ENCODE results near the gene XRN2.

XRN2 gene

DNA sequence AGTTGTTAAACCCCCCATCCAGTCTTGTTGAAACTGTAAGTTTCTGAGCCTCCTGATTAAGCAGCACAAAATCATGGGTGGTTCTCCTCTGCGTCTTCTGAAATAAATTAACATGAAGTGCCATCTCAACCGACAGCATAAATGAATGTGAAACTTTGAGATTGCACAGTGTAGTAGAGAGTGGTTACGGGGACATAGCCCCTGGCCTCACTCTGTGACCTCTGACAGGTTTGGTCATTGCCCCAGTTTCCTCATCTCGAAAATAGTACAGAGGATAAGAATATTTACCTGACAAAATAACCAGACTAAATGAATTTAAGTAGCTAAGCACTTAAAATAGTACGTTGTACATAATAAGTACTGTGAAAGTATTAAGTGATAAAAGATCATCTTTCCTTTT lies 75.1 kb downstream of the XRN2 start:
- H3K4me3 ChIP-seq (ENCODE audit: low read length), result no peak overlapping the region
- TF ChIP-seq, protein P1, sequence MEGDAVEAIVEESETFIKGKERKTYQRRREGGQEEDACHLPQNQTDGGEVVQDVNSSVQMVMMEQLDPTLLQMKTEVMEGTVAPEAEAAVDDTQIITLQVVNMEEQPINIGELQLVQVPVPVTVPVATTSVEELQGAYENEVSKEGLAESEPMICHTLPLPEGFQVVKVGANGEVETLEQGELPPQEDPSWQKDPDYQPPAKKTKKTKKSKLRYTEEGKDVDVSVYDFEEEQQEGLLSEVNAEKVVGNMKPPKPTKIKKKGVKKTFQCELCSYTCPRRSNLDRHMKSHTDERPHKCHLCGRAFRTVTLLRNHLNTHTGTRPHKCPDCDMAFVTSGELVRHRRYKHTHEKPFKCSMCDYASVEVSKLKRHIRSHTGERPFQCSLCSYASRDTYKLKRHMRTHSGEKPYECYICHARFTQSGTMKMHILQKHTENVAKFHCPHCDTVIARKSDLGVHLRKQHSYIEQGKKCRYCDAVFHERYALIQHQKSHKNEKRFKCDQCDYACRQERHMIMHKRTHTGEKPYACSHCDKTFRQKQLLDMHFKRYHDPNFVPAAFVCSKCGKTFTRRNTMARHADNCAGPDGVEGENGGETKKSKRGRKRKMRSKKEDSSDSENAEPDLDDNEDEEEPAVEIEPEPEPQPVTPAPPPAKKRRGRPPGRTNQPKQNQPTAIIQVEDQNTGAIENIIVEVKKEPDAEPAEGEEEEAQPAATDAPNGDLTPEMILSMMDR (IDR thresholded peaks at IDR 0.05; ENCODE audit: insufficient read depth, low read depth, low read length, missing control alignments), result no peak
- DNase-seq (ENCODE audit: low read depth), result no peak

DNA sequence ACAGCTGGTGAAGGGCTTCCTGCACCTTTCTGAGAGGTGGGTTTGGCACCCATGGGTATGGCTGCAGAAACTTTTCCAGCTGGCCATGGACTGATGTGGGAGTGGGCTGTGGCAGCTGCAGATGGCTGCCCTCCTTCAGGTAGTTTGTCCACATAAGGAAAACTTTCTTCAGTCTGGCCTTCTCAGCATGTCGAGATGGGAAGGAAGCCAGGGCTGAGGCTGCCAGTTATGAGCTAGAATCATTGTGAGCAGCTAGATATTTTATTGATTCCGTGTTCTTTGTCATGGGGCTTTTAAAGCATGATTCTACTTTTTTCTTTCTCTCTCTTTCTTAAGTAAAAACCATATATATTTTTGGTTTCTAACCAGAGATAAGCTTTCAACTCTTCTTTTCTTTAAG lies 77.6 kb downstream of the XRN2 start:
- no peak overlapping the region for H3K4me3 ChIP-seq (ENCODE audit: low read length)
- TF ChIP-seq, protein P1 (IDR thresholded peaks at IDR 0.05; ENCODE audit: insufficient read depth, low read depth, low read length, missing control alignments), result no peak
- DNase-seq (ENCODE audit: low read depth), result no peak

DNA sequence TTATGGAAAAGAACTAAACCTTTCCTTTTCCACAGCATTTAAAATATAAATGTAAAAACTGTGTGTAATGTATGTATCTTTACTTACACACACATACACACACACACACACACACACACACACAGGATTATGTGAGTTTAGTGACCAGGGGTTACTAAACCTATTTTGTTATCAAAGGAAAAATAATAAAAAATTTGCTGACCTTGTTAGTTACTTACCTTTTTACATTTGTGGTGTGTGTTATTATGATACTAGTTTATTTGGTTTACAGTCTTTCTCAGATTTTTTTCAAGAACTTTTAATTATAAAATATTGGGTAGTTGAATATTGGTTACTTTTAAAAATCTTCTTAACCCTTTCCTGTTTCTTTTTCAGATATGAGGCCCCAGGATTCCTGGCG lies 78.5 kb downstream of the XRN2 start:
- TF ChIP-seq, protein P1 (IDR thresholded peaks at IDR 0.05; ENCODE audit: insufficient read depth, low read depth, low read length, missing control alignments), result no peak
- no peak overlapping the region for H3K4me3 ChIP-seq (ENCODE audit: low read length)
- no peak for DNase-seq (ENCODE audit: low read depth)

DNA sequence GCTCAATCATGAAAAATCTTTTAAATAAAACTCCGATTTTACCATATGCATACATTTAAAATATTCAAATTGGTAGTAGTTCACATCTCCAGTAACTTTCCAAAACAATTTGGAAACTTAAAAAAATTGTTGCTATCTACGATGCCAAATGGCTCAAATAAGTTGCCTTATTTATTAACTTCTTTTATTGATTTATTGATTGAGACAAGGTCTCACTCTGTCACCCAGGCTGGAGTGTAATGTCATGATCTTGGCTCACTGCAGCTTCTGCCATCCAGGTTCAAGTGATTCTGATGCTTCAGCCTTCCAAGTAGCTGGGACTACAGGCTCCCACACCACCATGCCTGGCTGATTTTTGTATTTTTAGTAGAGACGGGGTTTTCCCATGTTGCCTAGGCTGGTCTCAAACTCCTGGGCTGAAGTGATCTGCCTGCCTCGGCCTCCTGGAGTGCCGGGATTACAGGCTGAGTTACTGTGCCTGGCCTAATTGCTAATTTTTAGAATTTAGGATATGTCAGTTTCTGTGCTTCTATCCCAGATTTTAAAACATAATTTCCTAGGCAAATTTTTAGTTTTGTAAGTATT lies 81.3 kb downstream of the XRN2 start:
- no peak overlapping the region for H3K4me3 ChIP-seq (ENCODE audit: low read length)
- DNase-seq (ENCODE audit: low read depth), result no peak
- TF ChIP-seq, protein P1 (IDR thresholded peaks at IDR 0.05; ENCODE audit: insufficient read depth, low read depth, low read length, missing control alignments), result no peak

DNA sequence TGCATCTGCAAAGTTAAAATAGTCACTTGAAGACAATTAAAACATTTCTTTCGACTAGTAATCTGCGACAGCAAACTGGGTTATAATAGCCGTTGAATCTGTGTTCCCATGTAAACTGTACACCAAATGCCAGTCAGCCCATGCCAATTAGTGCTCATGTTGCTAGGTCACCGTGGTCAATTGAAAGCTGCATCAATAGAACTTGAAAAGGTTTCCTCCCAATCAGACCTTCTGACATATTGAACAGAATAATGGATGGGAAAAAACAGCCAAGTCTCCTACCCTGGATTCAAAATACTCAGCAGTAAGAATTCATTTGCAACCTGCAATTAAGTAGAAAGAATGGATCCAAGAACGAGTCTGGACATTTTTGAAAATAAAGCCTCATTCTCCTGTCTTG lies 83.0 kb downstream of the XRN2 start:
- no peak overlapping the region for H3K4me3 ChIP-seq (ENCODE audit: low read length)
- TF ChIP-seq, protein P1 (IDR thresholded peaks at IDR 0.05; ENCODE audit: insufficient read depth, low read depth, low read length, missing control alignments), result no peak
- DNase-seq (ENCODE audit: low read depth), result no peak

DNA sequence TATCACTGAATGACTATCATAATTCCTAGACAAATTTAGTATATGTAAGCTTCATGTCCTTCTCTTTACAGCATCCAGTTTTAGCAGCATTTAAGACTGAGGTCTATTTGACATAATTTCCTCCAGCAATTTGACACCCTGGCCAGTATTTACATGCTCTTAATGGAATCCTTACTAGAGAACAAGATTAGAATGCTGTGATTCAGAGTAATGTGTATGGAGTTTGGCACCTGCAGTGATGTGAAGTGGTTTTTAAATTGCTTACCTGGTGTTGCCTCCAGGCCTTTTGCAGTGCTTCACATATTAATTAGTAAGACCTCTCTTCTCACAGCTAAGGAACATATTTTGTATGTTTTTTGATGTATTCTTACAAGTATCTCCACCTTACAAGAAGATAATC lies 84.4 kb downstream of the XRN2 start:
- TF ChIP-seq, protein P1 (IDR thresholded peaks at IDR 0.05; ENCODE audit: insufficient read depth, low read depth, low read length, missing control alignments), result no peak
- DNase-seq (ENCODE audit: low read depth), result peak; percentile 56
- H3K4me3 ChIP-seq (ENCODE audit: low read length), result no peak overlapping the region

DNA sequence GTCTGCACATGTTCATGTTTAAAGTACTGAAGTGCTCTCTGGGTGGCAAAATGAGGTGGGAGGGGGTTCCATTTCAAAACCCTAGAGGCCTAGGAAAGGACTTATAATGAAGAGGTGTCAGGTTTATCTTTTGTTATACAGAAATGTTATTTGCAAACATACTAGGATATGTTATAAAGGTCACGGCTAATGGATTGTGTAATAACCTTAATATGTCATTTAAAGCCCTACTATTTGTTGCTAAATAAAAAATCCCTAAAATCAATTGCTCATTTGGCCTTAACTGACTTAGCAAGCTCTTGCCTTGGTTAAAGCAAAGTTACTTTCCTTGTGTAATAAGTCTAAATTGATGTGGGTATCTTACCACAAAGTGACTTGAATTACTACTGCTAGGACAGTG lies 85.4 kb downstream of the XRN2 start:
- TF ChIP-seq, protein P1 (IDR thresholded peaks at IDR 0.05; ENCODE audit: insufficient read depth, low read depth, low read length, missing control alignments), result no peak
- no peak for DNase-seq (ENCODE audit: low read depth)
- H3K4me3 ChIP-seq (ENCODE audit: low read length), result no peak overlapping the region

Data from epithelial cell of esophagus (primary cell).